ENCODE data around the gene IFITM1. TPM values are rescaled to one million over a fixed set of nuclear protein-coding genes. Genes with fewer than 3 reads are reported as not detected.
"Not testable (repeated sequence)": the region's sequence is repeated elsewhere in the genome, so short reads cannot be mapped to it uniquely, and the experiment has no call there.

Gene IFITM1
- total RNA-seq, 4 donors from 2014 or later, result 216 to 431 (median 256) TPM

- no peak overlapping the region for H3K4me3 ChIP-seq
- no peak overlapping the region for H3K27ac ChIP-seq
- H3K4me1 ChIP-seq, result peaks cover 0 to 28% (median 22%) of the 10 kb centered on the region in 4 donors
- H3K27me3 ChIP-seq, result peaks cover 4 to 50% of the 10 kb centered on the region in 2 donors
- TF ChIP-seq POLR2A (IDR thresholded peaks at IDR 0.05), result no peak
- TF ChIP-seq CTCF (IDR thresholded peaks at IDR 0.05), result no peak
- no peak for TF ChIP-seq EP300 (IDR thresholded peaks at IDR 0.05)
- no peaks in the 10 kb centered on the region for H3K36me3 ChIP-seq
- 83 to 92% methylated on average over 8 of the region's 8 CpGs for WGBS, 2 donors
- peak in 1 of 2 donors; percentile 3 for DNase-seq (ENCODE audit: low spot score in 2 of 2)
- no peaks in the 10 kb centered on the region for H3K9me3 ChIP-seq
These were observed 28.0 kb upstream of the IFITM1 start for GRCh38 chr11:285894-286220.

- Histone ChIP-seq H3K27me3 (peaks cover 0 to 36% of the 10 kb centered on the region in 2 donors), H3K4me1 (peaks cover 0 to 22% (median 15%) of the 10 kb centered on the region in 4 donors), H3K36me3 (peaks cover 0 to 11% (median 0%) of the 10 kb centered on the region in 3 donors), H3K4me3 (peak overlapping the region in 1 of 4 donors; percentile 69), H3K27ac (peak overlapping the region in 1 of 4 donors; percentile 86)
- DNase-seq (ENCODE audit: low spot score in 2 of 2); H3K9me3 ChIP-seq: not testable (repeated sequence)
- WGBS, 2 donors, result 88% methylated on average over 27 of the region's 27 CpGs
These were observed 26.6 kb upstream of the IFITM1 start for GRCh38 chr11:286977-287820.

- 32 to 39% methylated on average over 38 to 41 of the region's 41 CpGs for WGBS, 2 donors
- Histone ChIP-seq H3K4me1 (peaks cover 0 to 22% (median 15%) of the 10 kb centered on the region in 4 donors), H3K4me3 (peak overlapping the region; percentile 53 to 90 (median 70)), H3K27ac (peak overlapping the region in 2 of 4 donors; percentile 86 to 87), H3K27me3 (peaks cover 0 to 29% of the 10 kb centered on the region in 2 donors), H3K9me3 (no peaks in the 10 kb centered on the region), H3K36me3 (peaks cover 0 to 18% (median 0%) of the 10 kb centered on the region in 3 donors)
- TF ChIP-seq EP300 (IDR thresholded peaks at IDR 0.05) (no peak), POLR2A (IDR thresholded peaks at IDR 0.05) (no peak), CTCF (IDR thresholded peaks at IDR 0.05) (no peak)
- DNase-seq (ENCODE audit: low spot score in 2 of 2), result no peak
These were observed 25.9 kb upstream of the IFITM1 start for GRCh38 chr11:287821-288477.

- DNase-seq (ENCODE audit: low spot score in 2 of 2), result peak; percentile 43
- Histone ChIP-seq H3K27ac (peak within 1 kb of the TSS; percentile 30 to 87 (median 82)), H3K4me1 (peaks cover 0 to 22% (median 15%) of the 10 kb centered on the region in 4 donors), H3K36me3 (peaks cover 0 to 26% (median 0%) of the 10 kb centered on the region in 3 donors), H3K27me3 (peaks cover 0 to 22% of the 10 kb centered on the region in 2 donors), H3K9me3 (no peaks in the 10 kb centered on the region), H3K4me3 (peak within 1 kb of the TSS; percentile 53 to 90 (median 70))
- no peak for TF ChIP-seq EP300 (IDR thresholded peaks at IDR 0.05)
- TF ChIP-seq POLR2A (IDR thresholded peaks at IDR 0.05), result no peak
- TF ChIP-seq CTCF (IDR thresholded peaks at IDR 0.05), result no peak
- WGBS, 2 donors, result 1% methylated on average over 32 to 45 of the region's 112 CpGs
These were observed 25.1 kb upstream of the IFITM1 start, which contains the start of gene PGGHG for GRCh38 chr11:288478-289397. PGGHG (plus strand) TSS chr11:289126; CDS start chr11:289817, 691 bp downstream.

GRCh38 chr11:289398-289711 is 24.5 kb upstream of the IFITM1 start:
- H3K27me3 ChIP-seq, result peaks cover 0 to 16% of the 10 kb centered on the region in 2 donors
- TF ChIP-seq EP300 (IDR thresholded peaks at IDR 0.05), result no peak
- TF ChIP-seq CTCF (IDR thresholded peaks at IDR 0.05), result no peak
- no peak for TF ChIP-seq POLR2A (IDR thresholded peaks at IDR 0.05)
- H3K4me1 ChIP-seq, result peaks cover 0 to 22% (median 15%) of the 10 kb centered on the region in 4 donors
- peak overlapping the region; percentile 30 to 87 (median 82) for H3K27ac ChIP-seq
- no peaks in the 10 kb centered on the region for H3K9me3 ChIP-seq
- H3K4me3 ChIP-seq, result peak overlapping the region; percentile 46 to 90 (median 70)
- 29% methylated on average over 6 to 7 of the region's 14 CpGs for WGBS, 2 donors
- no peak for DNase-seq (ENCODE audit: low spot score in 2 of 2)
- H3K36me3 ChIP-seq, result peaks cover 0 to 32% (median 0%) of the 10 kb centered on the region in 3 donors

Data from tibial nerve (tissue), 4 donors.